ENCODE measurements around the gene TRDMT1. TPM values are rescaled to one million over a fixed set of nuclear protein-coding genes. Genes with fewer than 3 reads are reported as not detected.

Gene TRDMT1
- total RNA-seq, 3 donors from 2014 or later (not counting 1 experiment from before 2014, with no cell fraction given) = 11.0 to 21.8 (median 14.4) TPM

DNA sequence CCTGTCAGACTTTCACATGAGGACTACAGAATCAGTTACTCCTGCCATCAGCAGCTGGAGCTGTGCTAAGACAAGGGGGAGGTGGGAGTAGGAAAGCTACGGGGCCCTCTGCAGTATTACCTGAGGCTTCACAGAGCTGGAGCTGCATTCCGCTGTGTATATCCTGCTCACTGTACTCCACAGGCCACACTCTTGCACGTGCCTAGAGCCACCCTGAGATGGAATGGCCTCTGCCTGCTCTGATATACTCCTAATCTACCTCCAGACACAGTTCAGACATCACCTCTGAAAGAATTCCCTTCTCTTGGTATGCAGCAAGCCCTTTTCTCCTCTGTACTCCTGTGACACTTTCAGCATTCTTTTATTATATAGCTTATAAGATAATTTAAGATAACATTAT is 34.8 kb downstream of the TRDMT1 start:
- DNase-seq (no peak), ATAC-seq (no peak)
- Histone ChIP-seq H3K36me3 (ENCODE audit: control insufficient read depth, insufficient read depth, low read length) (no peaks in the 10 kb centered on the region), H3K4me1 (ENCODE audit: control insufficient read depth, insufficient read depth, low read length) (no peaks in the 10 kb centered on the region), H3K9me3 (ENCODE audit: control insufficient read depth, insufficient read depth, low read length) (no peaks in the 10 kb centered on the region), H3K27ac (ENCODE audit: low read length) (no peak overlapping the region), H3K4me3 (ENCODE audit: low read length) (no peak overlapping the region), H3K27me3 (ENCODE audit: control insufficient read depth, insufficient read depth, low read length) (no peaks in the 10 kb centered on the region)
- intact Hi-C loops (cut with micrococcal nuclease) = no loop called here
- peaks cover 8% of the 10 kb centered on the region for H3K36me3 Mint-ChIP-seq
- H3K4me1 Mint-ChIP-seq = peaks cover 0 to 5% of the 10 kb centered on the region in 2 donors
- no peak overlapping the region for H3K27ac Mint-ChIP-seq
- 92% methylated on average over 3 of the region's 3 CpGs for WGBS (ENCODE audit: insufficient coverage)
- H3K27me3 Mint-ChIP-seq (ENCODE audit: low read depth in 2 of 2) = no peaks in the 10 kb centered on the region
- H3K9me3 Mint-ChIP-seq = no peaks in the 10 kb centered on the region
- H3K4me3 Mint-ChIP-seq = no peak overlapping the region
- TF ChIP-seq, protein P1, sequence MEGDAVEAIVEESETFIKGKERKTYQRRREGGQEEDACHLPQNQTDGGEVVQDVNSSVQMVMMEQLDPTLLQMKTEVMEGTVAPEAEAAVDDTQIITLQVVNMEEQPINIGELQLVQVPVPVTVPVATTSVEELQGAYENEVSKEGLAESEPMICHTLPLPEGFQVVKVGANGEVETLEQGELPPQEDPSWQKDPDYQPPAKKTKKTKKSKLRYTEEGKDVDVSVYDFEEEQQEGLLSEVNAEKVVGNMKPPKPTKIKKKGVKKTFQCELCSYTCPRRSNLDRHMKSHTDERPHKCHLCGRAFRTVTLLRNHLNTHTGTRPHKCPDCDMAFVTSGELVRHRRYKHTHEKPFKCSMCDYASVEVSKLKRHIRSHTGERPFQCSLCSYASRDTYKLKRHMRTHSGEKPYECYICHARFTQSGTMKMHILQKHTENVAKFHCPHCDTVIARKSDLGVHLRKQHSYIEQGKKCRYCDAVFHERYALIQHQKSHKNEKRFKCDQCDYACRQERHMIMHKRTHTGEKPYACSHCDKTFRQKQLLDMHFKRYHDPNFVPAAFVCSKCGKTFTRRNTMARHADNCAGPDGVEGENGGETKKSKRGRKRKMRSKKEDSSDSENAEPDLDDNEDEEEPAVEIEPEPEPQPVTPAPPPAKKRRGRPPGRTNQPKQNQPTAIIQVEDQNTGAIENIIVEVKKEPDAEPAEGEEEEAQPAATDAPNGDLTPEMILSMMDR (IDR thresholded peaks at IDR 0.05) = no peak

DNA sequence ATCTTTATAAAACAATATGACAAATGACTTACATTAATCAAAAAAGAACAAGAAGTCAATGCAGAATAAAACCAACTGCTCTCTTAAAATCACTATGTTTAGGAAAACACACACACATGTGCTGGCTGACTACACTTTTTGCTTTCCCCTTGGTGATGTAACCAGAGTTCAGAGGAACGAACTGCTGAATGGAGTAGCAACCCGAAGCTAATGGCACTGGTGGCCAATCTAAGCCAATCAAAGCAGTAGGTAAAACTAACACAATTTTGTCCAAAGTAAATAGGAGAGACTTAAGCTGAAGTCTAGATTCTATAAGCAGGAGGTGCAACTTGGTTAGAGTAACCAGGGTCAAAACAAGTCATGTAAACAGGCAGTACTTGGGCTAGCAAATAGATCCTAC is 38.6 kb downstream of the TRDMT1 start:
- Histone ChIP-seq H3K4me3 (ENCODE audit: low read length) (no peak overlapping the region), H3K4me1 (ENCODE audit: control insufficient read depth, insufficient read depth, low read length) (no peaks in the 10 kb centered on the region), H3K27me3 (ENCODE audit: control insufficient read depth, insufficient read depth, low read length) (no peaks in the 10 kb centered on the region), H3K27ac (ENCODE audit: low read length) (no peak overlapping the region), H3K36me3 (ENCODE audit: control insufficient read depth, insufficient read depth, low read length) (no peaks in the 10 kb centered on the region), H3K9me3 (ENCODE audit: control insufficient read depth, insufficient read depth, low read length) (no peaks in the 10 kb centered on the region)
- no peak for ATAC-seq
- Mint-ChIP-seq H3K9me3 (no peaks in the 10 kb centered on the region), H3K27ac (no peak overlapping the region), H3K4me3 (no peak overlapping the region), H3K27me3 (ENCODE audit: low read depth in 2 of 2) (no peaks in the 10 kb centered on the region), H3K36me3 (peaks cover 8% of the 10 kb centered on the region), H3K4me1 (peaks cover 0 to 5% of the 10 kb centered on the region in 2 donors)
- intact Hi-C loops (cut with micrococcal nuclease) = no loop called here
- TF ChIP-seq, protein P1 (IDR thresholded peaks at IDR 0.05) = no peak
- DNase-seq = no peak
- 100% methylated on average over 2 of the region's 2 CpGs for WGBS (ENCODE audit: insufficient coverage)

GRCh38 chr10:17161775-17162174 is 39.7 kb downstream of the TRDMT1 start:
- H3K27me3 Mint-ChIP-seq (ENCODE audit: low read depth in 2 of 2) = no peaks in the 10 kb centered on the region
- no peak overlapping the region for H3K27ac Mint-ChIP-seq
- H3K4me3 Mint-ChIP-seq = no peak overlapping the region
- 50% methylated on average over 2 of the region's 3 CpGs for WGBS (ENCODE audit: insufficient coverage)
- H3K36me3 Mint-ChIP-seq = peaks cover 8% of the 10 kb centered on the region
- Histone ChIP-seq H3K4me1 (ENCODE audit: control insufficient read depth, insufficient read depth, low read length) (no peaks in the 10 kb centered on the region), H3K4me3 (ENCODE audit: low read length) (no peak overlapping the region), H3K9me3 (ENCODE audit: control insufficient read depth, insufficient read depth, low read length) (no peaks in the 10 kb centered on the region), H3K36me3 (ENCODE audit: control insufficient read depth, insufficient read depth, low read length) (no peaks in the 10 kb centered on the region), H3K27me3 (ENCODE audit: control insufficient read depth, insufficient read depth, low read length) (no peaks in the 10 kb centered on the region), H3K27ac (ENCODE audit: low read length) (no peak overlapping the region)
- ATAC-seq = no peak
- TF ChIP-seq, protein P1 (IDR thresholded peaks at IDR 0.05) = no peak
- DNase-seq = no peak
- H3K4me1 Mint-ChIP-seq = peaks cover 0 to 5% of the 10 kb centered on the region in 2 donors
- intact Hi-C loops (cut with micrococcal nuclease) = no loop called here
- no peaks in the 10 kb centered on the region for H3K9me3 Mint-ChIP-seq

DNA sequence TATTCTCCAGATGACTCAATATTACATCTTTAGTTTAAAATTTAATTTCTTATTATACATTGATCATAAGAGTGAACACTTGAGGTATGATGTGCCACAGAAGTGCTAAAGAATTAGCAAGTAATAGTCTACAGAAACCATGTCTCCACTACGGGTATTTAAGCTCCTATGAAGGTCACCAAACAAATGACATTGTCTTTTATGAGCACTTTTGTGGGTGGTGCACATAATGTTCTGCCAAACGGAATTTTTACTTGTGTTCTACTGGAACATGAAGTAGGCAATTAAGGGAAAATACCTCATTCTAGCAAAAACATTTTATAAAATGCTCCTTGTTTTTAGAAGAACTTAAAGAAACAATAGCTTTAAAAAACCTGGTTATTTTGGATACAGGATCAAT is 44.4 kb downstream of the TRDMT1 start:
- H3K36me3 Mint-ChIP-seq = no peaks in the 10 kb centered on the region
- ATAC-seq (no peak), DNase-seq (no peak)
- no peaks in the 10 kb centered on the region for H3K4me1 Mint-ChIP-seq
- Histone ChIP-seq H3K36me3 (ENCODE audit: control insufficient read depth, insufficient read depth, low read length) (peaks cover 2% of the 10 kb centered on the region), H3K27ac (ENCODE audit: low read length) (no peak overlapping the region), H3K27me3 (ENCODE audit: control insufficient read depth, insufficient read depth, low read length) (no peaks in the 10 kb centered on the region), H3K4me1 (ENCODE audit: control insufficient read depth, insufficient read depth, low read length) (no peaks in the 10 kb centered on the region), H3K4me3 (ENCODE audit: low read length) (no peak overlapping the region), H3K9me3 (ENCODE audit: control insufficient read depth, insufficient read depth, low read length) (no peaks in the 10 kb centered on the region)
- no peak overlapping the region for H3K4me3 Mint-ChIP-seq
- no peak overlapping the region for H3K27ac Mint-ChIP-seq
- no peaks in the 10 kb centered on the region for H3K9me3 Mint-ChIP-seq
- no peaks in the 10 kb centered on the region for H3K27me3 Mint-ChIP-seq (ENCODE audit: low read depth in 2 of 2)
- TF ChIP-seq, protein P1 (IDR thresholded peaks at IDR 0.05) = no peak
- 100% methylated on average over 2 of the region's 2 CpGs for WGBS (ENCODE audit: insufficient coverage)
- intact Hi-C loops (cut with micrococcal nuclease) = no loop called here
